IMR-90 (cell line): Measurements from ENCODE around the gene TMEM239. TPM values are rescaled to one million over a fixed set of nuclear protein-coding genes. Genes with fewer than 3 reads are reported as not detected.

Experiments
- ATAC-seq: fragments of 200-7000 bp; cut with Tn5 transposase; 2 replicates; pipeline ENCODE4 v1.9.1; 2020; ENCODE audit warnings: low read depth, mild to moderate bottlenecking, moderate library complexity
- BruUV-seq: library from RNA; stranded (reverse); fragments of 400-500 nt; replicated peaks from 2 replicates; lab custom pipeline; 2021; lab: Mats Ljungman, UMichigan
- CTCF ChIA-PET: fragments of 300-600 bp; formaldehyde crosslinking; extraction: SDS; loops from one replicate; lab custom pipeline; 2021; ENCODE audit warnings: antibody characterized with exemption; lab: Yijun Ruan, JAX
- POLR2A ChIA-PET: fragments of 300-600 bp; sonication (Branson Sonifier 250); formaldehyde crosslinking; loops from one replicate; lab custom pipeline; 2022; ENCODE audit warnings: antibody characterized with exemption; ENCODE audit not compliant: unreplicated experiment; lab: Charles Lee
- DNase-seq: peaks from one replicate; pipeline ENCODE4 v3.0.0; 2013
- H2AFZ ChIP-seq: replicated peaks from 2 replicates; pipeline ENCODE3; 2013; ENCODE audit warnings: low read length, mild to moderate bottlenecking; ENCODE audit not compliant: poor library complexity
- H2AK5ac ChIP-seq: 2 replicates; pipeline ENCODE4 v1.6.1; 2013; ENCODE audit warnings: low read depth, low read length, inconsistent platforms
- H2AK9ac ChIP-seq: replicated peaks from 2 replicates; pipeline ENCODE3; 2013; ENCODE audit warnings: mild to moderate bottlenecking, low read depth, low read length, moderate library complexity; ENCODE audit not compliant: poor library complexity
- H2BK120ac ChIP-seq: 2 replicates; pipeline ENCODE4 v1.6.1; 2013; ENCODE audit warnings: low read depth, low read length, inconsistent platforms
- H2BK15ac ChIP-seq: 3 replicates; pipeline ENCODE4 v1.6.1; 2013; ENCODE audit warnings: low read depth, low read length, inconsistent platforms
- H2BK20ac ChIP-seq: 2 replicates; pipeline ENCODE4 v1.6.1; 2013; ENCODE audit warnings: low read depth, mild to moderate bottlenecking, inconsistent platforms, low read length, moderate library complexity
- H2BK5ac ChIP-seq: 2 replicates; pipeline ENCODE4 v1.6.1; 2013; ENCODE audit warnings: mild to moderate bottlenecking, low read depth, low read length, inconsistent platforms; ENCODE audit not compliant: poor library complexity, severe bottlenecking
- H3K14ac ChIP-seq: replicated peaks from 2 replicates; pipeline ENCODE4 v1.6.1; 2013; ENCODE audit warnings: low read depth, low read length, inconsistent platforms
- H3K18ac ChIP-seq: 2 replicates; pipeline ENCODE4 v1.6.1; 2013; ENCODE audit warnings: low read depth, low read length, control low read depth
- H3K23ac ChIP-seq: 2 replicates; pipeline ENCODE4 v1.6.1; 2013; ENCODE audit warnings: low read depth, low read length, inconsistent platforms
- H3K27ac ChIP-seq: 2 replicates; pipeline ENCODE4 v1.5.1; 2013; ENCODE audit warnings: mild to moderate bottlenecking, control low read depth, low read length; ENCODE audit not compliant: insufficient read depth
- H3K27me3 ChIP-seq: 2 replicates; pipeline ENCODE4 v1.6.1; 2013; ENCODE audit warnings: low read length; ENCODE audit not compliant: control insufficient read depth, insufficient read depth
- H3K36me3 ChIP-seq: 2 replicates; pipeline ENCODE4 v1.6.1; 2013; ENCODE audit warnings: low read length, mixed read lengths; ENCODE audit not compliant: control insufficient read depth, insufficient read depth
- H3K4ac ChIP-seq: 2 replicates; pipeline ENCODE4 v1.6.1; 2013; ENCODE audit warnings: low read depth, low read length, inconsistent platforms
- H3K4me1 ChIP-seq: 2 replicates; pipeline ENCODE4 v1.6.1; 2013; ENCODE audit warnings: low read length, mixed read lengths; ENCODE audit not compliant: control insufficient read depth, insufficient read depth
- H3K4me2 ChIP-seq: 2 replicates; pipeline ENCODE4 v1.6.1; 2013; ENCODE audit warnings: low read depth, mild to moderate bottlenecking, control low read depth, low read length, moderate library complexity
- H3K4me3 ChIP-seq: 2 replicates; pipeline ENCODE4 v1.5.1; 2013; ENCODE audit warnings: low read depth, mild to moderate bottlenecking, control low read depth, low read length, moderate library complexity; ENCODE audit not compliant: insufficient read depth
- H3K56ac ChIP-seq: 2 replicates; pipeline ENCODE4 v1.6.1; 2013; ENCODE audit warnings: low read length, inconsistent platforms; ENCODE audit not compliant: insufficient read depth; ENCODE audit errors: extremely low read depth
- H3K79me1 ChIP-seq, 2 experiments: 2 replicates each; pipeline ENCODE4 v1.6.1; 2013; ENCODE audit warnings: low read length in 2 of 2, inconsistent platforms in 1 of 2, low read depth in 1 of 2
- H3K9ac ChIP-seq: 2 replicates; pipeline ENCODE4 v1.6.1; 2013; ENCODE audit warnings: low read depth, low read length, control low read depth
- H3K9me1 ChIP-seq: 2 replicates; pipeline ENCODE4 v1.6.1; 2013; ENCODE audit warnings: low read length, inconsistent platforms; ENCODE audit not compliant: insufficient read depth
- H3K9me3 ChIP-seq: 2 replicates; pipeline ENCODE4 v1.6.1; 2013; ENCODE audit warnings: low read length; ENCODE audit not compliant: control insufficient read depth, insufficient read depth
- H4K20me1 ChIP-seq: 2 replicates; pipeline ENCODE4 v1.6.1; 2013; ENCODE audit warnings: low read length, inconsistent platforms; ENCODE audit not compliant: insufficient read depth
- H4K5ac ChIP-seq: 2 replicates; pipeline ENCODE4 v1.6.1; 2013; ENCODE audit warnings: mild to moderate bottlenecking, low read depth, low read length, control low read depth
- H4K8ac ChIP-seq, 2 experiments: 2 replicates each; pipeline ENCODE4 v1.6.1; 2013; ENCODE audit warnings: low read depth in 2 of 2, low read length in 2 of 2, control low read depth in 1 of 2, inconsistent platforms in 1 of 2
- H4K91ac ChIP-seq: 2 replicates; pipeline ENCODE4 v1.6.1; 2013; ENCODE audit warnings: low read depth, low read length, inconsistent platforms; ENCODE audit not compliant: insufficient read depth
- BHLHE40 ChIP-seq: fragments of 150-350 bp; IDR thresholded peaks from 2 replicates; pipeline ENCODE4 v1.6.1; 2016; ENCODE audit warnings: mild to moderate bottlenecking, low read depth, low read length
- CEBPB ChIP-seq: IDR thresholded peaks from 2 replicates; pipeline ENCODE4 v1.6.1; 2012; ENCODE audit warnings: low read depth, low read length, improper control_type of control experiment
- CHD1 ChIP-seq: IDR thresholded peaks from 2 replicates; pipeline ENCODE4 v1.6.1; 2012; ENCODE audit warnings: low read depth, low read length, improper control_type of control experiment
- FOS ChIP-seq: fragments of 150-350 bp; IDR thresholded peaks from 2 replicates; pipeline ENCODE4 v1.6.1; 2016; ENCODE audit warnings: low read depth, low read length
- MAFK ChIP-seq: IDR thresholded peaks from 2 replicates; pipeline ENCODE4 v1.6.1; 2012; ENCODE audit warnings: low read depth, low read length, improper control_type of control experiment
- MAZ ChIP-seq: IDR thresholded peaks from 2 replicates; pipeline ENCODE4 v1.6.1; 2012; ENCODE audit warnings: low read depth, mild to moderate bottlenecking, low read length, improper control_type of control experiment, moderate library complexity, borderline replicate concordance
- MXI1 ChIP-seq: IDR thresholded peaks from 2 replicates; pipeline ENCODE4 v1.6.1; 2012; ENCODE audit warnings: low read depth, mild to moderate bottlenecking, low read length, moderate library complexity, borderline replicate concordance
- NFE2L2 ChIP-seq: fragments of 150-350 bp; IDR thresholded peaks from 2 replicates; pipeline ENCODE4 v1.6.1; 2016; ENCODE audit warnings: low read depth, mild to moderate bottlenecking, low read length
- POLR2A ChIP-seq: IDR thresholded peaks from 2 replicates; pipeline ENCODE4 v1.6.1; 2012; ENCODE audit warnings: mild to moderate bottlenecking, low read depth, low read length
- RAD21 ChIP-seq: IDR thresholded peaks from 2 replicates; pipeline ENCODE4 v1.6.1; 2012; ENCODE audit warnings: low read length, improper control_type of control experiment
- RCOR1 ChIP-seq: IDR thresholded peaks from 2 replicates; pipeline ENCODE4 v1.6.1; 2012; ENCODE audit warnings: mild to moderate bottlenecking, low read length, improper control_type of control experiment; ENCODE audit not compliant: insufficient replicate concordance
- RFX5 ChIP-seq: IDR thresholded peaks from 2 replicates; pipeline ENCODE4 v1.8.0; 2012; ENCODE audit warnings: low read depth, mild to moderate bottlenecking, low read length, moderate library complexity
- SMC3 ChIP-seq: fragments of 150-350 bp; IDR thresholded peaks from 2 replicates; pipeline ENCODE4 v1.6.1; 2016; ENCODE audit warnings: low read depth, mild to moderate bottlenecking, antibody characterized with exemption, low read length, moderate library complexity
- USF2 ChIP-seq: fragments of 150-350 bp; IDR thresholded peaks from 2 replicates; pipeline ENCODE4 v1.6.1; 2017; ENCODE audit warnings: mild to moderate bottlenecking, antibody characterized with exemption, low read length, low read depth
- WGBS, 2 experiments: methylation state at CpG; one replicate each; pipeline versions ENCODE4 v1.1.5 to v1.1.7; 2013; ENCODE audit warnings: missing lambda C conversion rate in 2 of 2; ENCODE audit not compliant: insufficient read length in 1 of 2; ENCODE audit errors: extremely low coverage in 2 of 2; 5-methylcytosine and 5-hydroxymethylcytosine counted together
- dilution Hi-C: fragments of 300-500 bp; cut with HindIII; formaldehyde crosslinking; loops from one replicate; pipeline ENCODE4 v1.14.3; 2018; ENCODE audit warnings: low sequenced_read_pairs; ENCODE audit not compliant: unreplicated experiment
- in situ Hi-C: fragments of 300-500 bp; cut with MboI; formaldehyde crosslinking; loops from 3 replicates; pipeline ENCODE4 v1.14.3; 2019; ENCODE audit warnings: low sequenced_read_pairs, inconsistent platforms, mixed read lengths
- intact Hi-C: fragments of 100-400 bp; cut with micrococcal nuclease; formaldehyde crosslinking; loops from 2 replicates; pipeline ENCODE4 v1.10.0; 2022
- polyA plus RNA-seq, 3 experiments: library from polyadenylated mRNA; depleted of rRNA; stranded (reverse); fragments of >200 nt; gene quantifications; 2 replicates each; pipeline ENCODE4 v1.2.3, GENCODE V29; 2012; ENCODE audit warnings: low replicate concordance in 1 of 3
- total RNA-seq: library from RNA; depleted of rRNA; stranded (reverse); fragments of >200 nt; gene quantifications from 2 replicates; pipeline ENCODE4 v1.2.3, GENCODE V29; 2012
- TF ChIP-seq, protein P1 (sequence below): fragments of 150-350 bp; IDR thresholded peaks from 2 replicates; pipeline ENCODE4 v1.6.1; 2016; ENCODE audit warnings: low read depth, mild to moderate bottlenecking, low read length, moderate library complexity, borderline replicate concordance

The TMEM239 gene
- total and polyA plus RNA-seq, 2 of the 4 experiments (the other 2 are of a cell fraction): 0.32 TPM; not detected in 1

GRCh38 chr20:2805689-2806350 lies 10.3 kb upstream of the TMEM239 start:
- Histone ChIP-seq H3K18ac (no peak overlapping the region), H2BK20ac (no peak overlapping the region), H3K27me3 (peaks cover 60% of the 10 kb centered on the region), H3K4me1 (0 out of 2 replicates have a peak, but pooled peaks cover 3% of the 10 kb centered on the region), H3K27ac (no peak overlapping the region), H3K14ac (no peak overlapping the region), H3K4ac (no peak overlapping the region), H3K4me3 (no peak overlapping the region), H4K5ac (no peak overlapping the region), H3K23ac (no peak overlapping the region), H4K20me1 (no peaks in the 10 kb centered on the region), H3K56ac (no peak overlapping the region), H2BK120ac (no peak overlapping the region), H2AK9ac (no peak overlapping the region), H2AK5ac (no peak overlapping the region), H2AFZ (peak overlapping the region; percentile 65), H3K36me3 (no peaks in the 10 kb centered on the region), H2BK5ac (no peak overlapping the region), H4K8ac (no peak overlapping the region), H3K9ac (no peak overlapping the region), H3K79me1 (no peaks in the 10 kb centered on the region), H3K4me2 (no peak overlapping the region), H4K91ac (no peak overlapping the region), H3K9me1 (peaks cover 3% of the 10 kb centered on the region; the same call in 1 of the 2 replicates), H3K9me3 (0 out of 2 replicates have a peak, but pooled peaks cover 9% of the 10 kb centered on the region), H2BK15ac (no peak overlapping the region)
- dilution Hi-C loops (no loop called here), in situ Hi-C loops (loop anchor here (25.0 kb wide), 1 partner anchor 694 kb away; the partner anchor contains the start of gene STK35), intact Hi-C loops (no loop called here)
- BruUV-seq: no TSS peak
- WGBS, 2 experiments: 19% methylated on average over 12 of the region's 22 CpGs; no CpG with 5 or more reads in 1 of the 2 experiments
- DNase-seq: peak; percentile 29
- POLR2A ChIA-PET: no interaction called here
- peak; percentile 40; the same call in 1 of the 2 replicates for ATAC-seq
- CTCF ChIA-PET: no interaction called here
- TF ChIP-seq USF2: no peak
- no peak for TF ChIP-seq POLR2A
- no peak for TF ChIP-seq MXI1
- no peak for TF ChIP-seq FOS
- TF ChIP-seq NFE2L2: no peak
- TF ChIP-seq RAD21: no peak
- TF ChIP-seq RCOR1: no peak
- TF ChIP-seq CHD1: no peak
- TF ChIP-seq MAZ: no peak
- TF ChIP-seq SMC3: no peak
- TF ChIP-seq CEBPB: no peak
- TF ChIP-seq RFX5: no peak
- TF ChIP-seq MAFK: no peak
- TF ChIP-seq, protein P1, sequence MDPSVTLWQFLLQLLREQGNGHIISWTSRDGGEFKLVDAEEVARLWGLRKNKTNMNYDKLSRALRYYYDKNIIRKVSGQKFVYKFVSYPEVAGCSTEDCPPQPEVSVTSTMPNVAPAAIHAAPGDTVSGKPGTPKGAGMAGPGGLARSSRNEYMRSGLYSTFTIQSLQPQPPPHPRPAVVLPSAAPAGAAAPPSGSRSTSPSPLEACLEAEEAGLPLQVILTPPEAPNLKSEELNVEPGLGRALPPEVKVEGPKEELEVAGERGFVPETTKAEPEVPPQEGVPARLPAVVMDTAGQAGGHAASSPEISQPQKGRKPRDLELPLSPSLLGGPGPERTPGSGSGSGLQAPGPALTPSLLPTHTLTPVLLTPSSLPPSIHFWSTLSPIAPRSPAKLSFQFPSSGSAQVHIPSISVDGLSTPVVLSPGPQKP: no peak
- TF ChIP-seq BHLHE40: no peak
